Heart right ventricle (tissue), 16 donors: Measurements from ENCODE around the gene ANO10. TPM values are rescaled to one million over a fixed set of nuclear protein-coding genes. Genes with fewer than 3 reads are reported as not detected.

Source experiments
- ATAC-seq, 8 donors: fragments of 200-7000 bp; cut with Tn5 transposase; one replicate each; pipeline ENCODE4 v1.9.1; 2020; ENCODE audit warnings: mild to moderate bottlenecking in 8 of 8, moderate library complexity in 8 of 8, moderate number of reproducible peaks in 1 of 8
- DNase-seq, 2 donors: peaks; one replicate each; pipeline ENCODE4 v3.0.0-alpha.2; 2020
- H3K27ac ChIP-seq, 10 donors: fragments of 200-600 bp; sonication (generic) in 2 of 10; one replicate each; pipeline versions ENCODE4 v1.5.0 to v1.8.0; 2020 to 2022; ENCODE audit warnings: mild to moderate bottlenecking in 3 of 10
- H3K27me3 ChIP-seq, 7 donors: fragments of 200-600 bp; one replicate each; pipeline ENCODE4 v1.8.0; 2021 to 2022; ENCODE audit warnings: mild to moderate bottlenecking in 2 of 7
- H3K36me3 ChIP-seq, 9 donors: fragments of 200-600 bp; sonication (generic) in 1 of 9; one replicate each; pipeline versions ENCODE4 v1.5.0 to v1.8.0; 2020 to 2022; ENCODE audit warnings: mild to moderate bottlenecking in 2 of 9
- H3K4me1 ChIP-seq, 9 donors: fragments of 200-600 bp; sonication (generic) in 1 of 9; one replicate each; pipeline versions ENCODE4 v1.5.0 to v1.8.0; 2020 to 2022; ENCODE audit warnings: mild to moderate bottlenecking in 4 of 9
- H3K4me3 ChIP-seq, 10 donors: fragments of 200-600 bp; sonication (generic) in 2 of 10; one replicate each; pipeline versions ENCODE4 v1.5.0 to v1.8.0; 2020 to 2022; ENCODE audit warnings: mild to moderate bottlenecking in 7 of 10, moderate library complexity in 2 of 10
- H3K9me3 ChIP-seq, 11 donors: fragments of 200-600 bp in 10 of 11; sonication (generic) in 2 of 11; one replicate each; pipeline versions ENCODE4 v1.5.0 to v1.8.0; 2013 to 2022; ENCODE audit warnings: mild to moderate bottlenecking in 2 of 11, control low read depth in 1 of 11, moderate library complexity in 1 of 11
- WGBS, 2 donors: extraction: QIAGEN DNeasy Blood & Tissue Kit; methylation state at CpG; one replicate each; pipeline ENCODE4 v1.1.7; 2013; ENCODE audit warnings: inconsistent platforms in 1 of 2; 5-methylcytosine and 5-hydroxymethylcytosine counted together
- intact Hi-C, 10 donors: fragments of 100-400 bp; cut with DNase I; formaldehyde crosslinking; loops; one replicate each; pipeline versions ENCODE4 v1.11.1 to v1.14.2; 2022
- polyA plus RNA-seq, 2 donors: library from polyadenylated mRNA; stranded (reverse); fragments of 200-250 nt; gene quantifications; one replicate each; pipeline ENCODE4 v1.2.3, GENCODE V29; 2013
- total RNA-seq, 10 donors: library from RNA; stranded (reverse); fragmentation: NEBNext Ultra II Directional in 3 of 10; extraction: Animal tissue kit (Norgen Biotek cat#: 25700) in 3 of 10; gene quantifications; one replicate each; pipeline versions ENCODE4 v1.2.1 to v1.2.4, GENCODE V29; 2021 to 2023
- TF ChIP-seq, protein P1 (sequence below), 9 donors: fragments of 200-600 bp; sonication (generic) in 2 of 9; IDR thresholded peaks; one replicate each; pipeline versions ENCODE4 v1.5.0 to v1.8.0; 2021 to 2022; ENCODE audit warnings: antibody characterized with exemption in 9 of 9, mild to moderate bottlenecking in 5 of 9, moderate library complexity in 1 of 9
- donor health status: Arrhythmogenic right ventricular cardiomyopathy.
- donor health status: ischemic (EF 13 %, LVEDD 7.1; RV severe dilation, severe dysfunction).
- donor health status: healthy with polysubstance abuse.
- donor health status: DM: no; HTN: yes; CAD: no.
- donor health status: DM: no; HTN: no; CAD: no.
- donor health status: ischemic (EF 25% LVEDD 6.9; RV normal size, moderate dysfunction).
- donor health status: ischemic (EF 25% LVEDD 5.7; RV mildly dilated, moderate dysfunction).
- donor health status: healthy.
- donor health status: DM: yes; HTN: yes; CAD: no.
- donor health status: Ischemic cardiomyopathy.
- donor health status: ischemic (EF 35%, LVEDD 5.7; RV mildly dilated, moderate dysfunction).
- donor health status: nonischemic (EF 11% LVEDD 7.7; RV severe dilation, severe dysfunction).
- donor health status: DM: yes; HTN: yes; CAD: no.
- donor health status: PGD.
- donor health status: ischemic (EF 29% LVEDD 5.4; RV normal size, mild dysfunction).
- donor health status: nonischemic (EF 23%, LVEDD 6.1; RV moderate dilation, normal function).

Gene ANO10
- total and polyA plus RNA-seq, 12 donors = 7.1 to 24.2 (median 13.3) TPM

DNA sequence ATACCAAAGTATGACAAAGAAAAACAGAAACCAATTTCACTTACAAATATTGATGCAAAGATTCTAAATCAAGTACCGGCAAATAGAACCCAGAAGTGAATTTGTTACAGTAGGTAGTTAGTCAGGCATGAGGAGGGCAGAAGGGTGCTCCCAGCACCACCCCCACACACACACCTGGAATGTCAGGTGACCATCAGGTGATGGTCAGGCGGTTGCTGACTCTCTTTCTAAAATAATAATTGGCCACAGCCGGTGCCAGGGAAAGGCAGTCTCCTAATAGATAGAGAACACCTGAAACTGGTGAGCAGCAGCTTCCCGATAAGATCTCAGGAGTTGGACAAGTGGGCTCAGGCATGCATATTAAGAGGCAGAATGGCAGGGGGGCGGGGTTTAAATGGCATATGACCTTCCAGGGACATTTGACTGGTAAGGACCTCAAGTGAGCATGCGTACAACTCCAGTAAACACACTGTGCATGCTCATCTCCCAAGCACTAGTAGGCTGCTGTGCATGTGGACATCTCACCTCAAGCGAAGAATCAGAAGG, 131.1 kb downstream of the ANO10 start:
- 93 to 95% methylated on average over 7 of the region's 7 CpGs for WGBS, 2 donors
- no peaks in the 10 kb centered on the region for H3K4me1 ChIP-seq

DNA sequence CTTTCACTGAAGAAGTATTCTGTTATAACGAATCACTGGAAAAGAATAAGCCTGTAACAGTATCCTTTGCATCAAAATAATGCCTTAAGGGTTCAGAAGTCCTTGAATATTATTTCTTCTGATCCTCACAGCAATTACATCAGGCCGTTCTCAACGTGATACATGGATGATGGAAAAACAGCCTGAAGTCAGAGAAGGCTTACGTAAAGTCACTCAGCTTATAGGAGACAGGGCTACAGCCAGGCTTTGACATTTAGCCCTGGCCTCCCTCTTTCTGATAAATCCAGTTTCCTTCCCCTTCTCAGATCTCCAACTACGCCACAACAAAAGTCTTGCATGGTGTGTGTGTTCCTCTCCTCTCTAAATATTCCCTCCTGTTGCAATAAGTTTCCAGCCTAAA, 131.9 kb downstream of the ANO10 start:
- no peaks in the 10 kb centered on the region for H3K27me3 ChIP-seq
- H3K27ac ChIP-seq = no peak overlapping the region
- intact Hi-C loops = no loop called here
- ATAC-seq = peak in 1 of 8 donors; percentile 25
- no peak for DNase-seq
- no peaks in the 10 kb centered on the region for H3K4me1 ChIP-seq
- WGBS, 2 donors = 78 to 83% methylated on average over 5 of the region's 5 CpGs
- TF ChIP-seq, protein P1, sequence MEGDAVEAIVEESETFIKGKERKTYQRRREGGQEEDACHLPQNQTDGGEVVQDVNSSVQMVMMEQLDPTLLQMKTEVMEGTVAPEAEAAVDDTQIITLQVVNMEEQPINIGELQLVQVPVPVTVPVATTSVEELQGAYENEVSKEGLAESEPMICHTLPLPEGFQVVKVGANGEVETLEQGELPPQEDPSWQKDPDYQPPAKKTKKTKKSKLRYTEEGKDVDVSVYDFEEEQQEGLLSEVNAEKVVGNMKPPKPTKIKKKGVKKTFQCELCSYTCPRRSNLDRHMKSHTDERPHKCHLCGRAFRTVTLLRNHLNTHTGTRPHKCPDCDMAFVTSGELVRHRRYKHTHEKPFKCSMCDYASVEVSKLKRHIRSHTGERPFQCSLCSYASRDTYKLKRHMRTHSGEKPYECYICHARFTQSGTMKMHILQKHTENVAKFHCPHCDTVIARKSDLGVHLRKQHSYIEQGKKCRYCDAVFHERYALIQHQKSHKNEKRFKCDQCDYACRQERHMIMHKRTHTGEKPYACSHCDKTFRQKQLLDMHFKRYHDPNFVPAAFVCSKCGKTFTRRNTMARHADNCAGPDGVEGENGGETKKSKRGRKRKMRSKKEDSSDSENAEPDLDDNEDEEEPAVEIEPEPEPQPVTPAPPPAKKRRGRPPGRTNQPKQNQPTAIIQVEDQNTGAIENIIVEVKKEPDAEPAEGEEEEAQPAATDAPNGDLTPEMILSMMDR (IDR thresholded peaks at IDR 0.05) = no peak
- H3K4me3 ChIP-seq = no peak overlapping the region
- H3K36me3 ChIP-seq = no peaks in the 10 kb centered on the region
- peaks cover 0 to 5% (median 0%) of the 10 kb centered on the region in 11 donors for H3K9me3 ChIP-seq

More for the DNA sequence above, 131.1 kb downstream of the ANO10 start:
- no peak for DNase-seq
- H3K27me3 ChIP-seq = no peaks in the 10 kb centered on the region
- no peak for ATAC-seq
- H3K36me3 ChIP-seq = no peaks in the 10 kb centered on the region
- intact Hi-C loops = no loop called here
- peaks cover 0 to 5% (median 0%) of the 10 kb centered on the region in 11 donors for H3K9me3 ChIP-seq
- no peak overlapping the region for H3K4me3 ChIP-seq
- TF ChIP-seq, protein P1 (IDR thresholded peaks at IDR 0.05) = no peak
- H3K27ac ChIP-seq = no peak overlapping the region

DNA sequence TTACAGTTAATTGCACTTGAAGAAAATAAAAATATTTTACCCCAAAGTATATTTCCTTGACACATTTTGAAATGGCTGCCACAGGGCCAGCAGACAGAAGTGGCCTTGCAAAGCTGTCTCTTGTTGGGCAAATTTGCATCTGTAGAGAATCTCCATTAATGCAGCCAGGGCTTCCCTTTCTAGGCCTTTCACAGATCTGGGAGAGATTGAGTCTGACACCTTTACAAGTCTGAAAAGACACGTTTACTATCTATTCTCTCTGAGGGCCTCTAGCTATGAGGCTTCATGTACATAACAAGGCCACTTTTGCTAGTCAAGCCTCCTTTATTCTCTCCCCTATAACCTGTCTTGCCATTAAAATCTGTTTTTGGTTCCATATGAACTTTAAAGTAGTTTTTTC, 135.9 kb downstream of the ANO10 start:
- Histone ChIP-seq H3K9me3 (no peaks in the 10 kb centered on the region), H3K27me3 (no peaks in the 10 kb centered on the region), H3K36me3 (no peaks in the 10 kb centered on the region), H3K27ac (no peak overlapping the region), H3K4me1 (no peaks in the 10 kb centered on the region), H3K4me3 (no peak overlapping the region)
- DNase-seq = no peak
- TF ChIP-seq, protein P1 (IDR thresholded peaks at IDR 0.05) = no peak
- ATAC-seq = no peak
- WGBS, 2 donors = 93 to 94% methylated on average over 1 of the region's 1 CpG
- intact Hi-C loops = no loop called here

DNA sequence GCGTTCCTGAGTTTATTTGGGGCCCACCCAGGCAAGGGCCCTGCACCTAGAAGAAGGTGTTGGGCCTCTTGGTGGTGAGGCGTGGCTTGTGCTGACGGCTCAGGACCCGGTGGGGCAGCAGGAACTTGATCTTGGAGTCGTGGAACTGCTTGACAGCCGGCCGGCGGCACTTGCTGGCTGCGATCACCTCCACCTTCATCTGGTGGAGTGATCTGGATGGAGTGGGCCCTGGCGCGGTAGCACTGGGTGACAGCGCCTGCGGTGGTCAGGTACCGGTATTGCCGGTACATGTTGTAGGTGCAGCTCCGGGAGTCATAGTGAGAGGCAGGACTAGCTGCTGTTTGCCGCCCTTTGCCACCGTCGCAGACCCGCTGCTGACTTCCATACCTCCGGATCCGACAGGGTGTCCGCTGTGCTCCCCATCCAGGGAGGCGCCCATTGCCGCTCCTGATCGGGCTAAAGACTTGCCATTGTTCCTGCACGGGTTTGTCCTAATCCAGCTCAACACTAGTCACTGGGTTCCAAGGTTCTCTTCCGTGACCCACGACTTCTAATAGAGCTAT, 136.8 kb downstream of the ANO10 start:
- Histone ChIP-seq H3K27ac (no peak overlapping the region), H3K27me3 (no peaks in the 10 kb centered on the region), H3K4me3 (no peak overlapping the region), H3K4me1 (peaks cover 0 to 2% (median 0%) of the 10 kb centered on the region in 9 donors), H3K9me3 (no peaks in the 10 kb centered on the region), H3K36me3 (no peaks in the 10 kb centered on the region)
- intact Hi-C loops = no loop called here
- TF ChIP-seq, protein P1 (IDR thresholded peaks at IDR 0.05) = no peak
- DNase-seq = no peak
- 96 to 97% methylated on average over 29 of the region's 29 CpGs for WGBS, 2 donors
- no peak for ATAC-seq
